ENCODE data around the gene ZSCAN1.

The ZSCAN1 gene

DNA sequence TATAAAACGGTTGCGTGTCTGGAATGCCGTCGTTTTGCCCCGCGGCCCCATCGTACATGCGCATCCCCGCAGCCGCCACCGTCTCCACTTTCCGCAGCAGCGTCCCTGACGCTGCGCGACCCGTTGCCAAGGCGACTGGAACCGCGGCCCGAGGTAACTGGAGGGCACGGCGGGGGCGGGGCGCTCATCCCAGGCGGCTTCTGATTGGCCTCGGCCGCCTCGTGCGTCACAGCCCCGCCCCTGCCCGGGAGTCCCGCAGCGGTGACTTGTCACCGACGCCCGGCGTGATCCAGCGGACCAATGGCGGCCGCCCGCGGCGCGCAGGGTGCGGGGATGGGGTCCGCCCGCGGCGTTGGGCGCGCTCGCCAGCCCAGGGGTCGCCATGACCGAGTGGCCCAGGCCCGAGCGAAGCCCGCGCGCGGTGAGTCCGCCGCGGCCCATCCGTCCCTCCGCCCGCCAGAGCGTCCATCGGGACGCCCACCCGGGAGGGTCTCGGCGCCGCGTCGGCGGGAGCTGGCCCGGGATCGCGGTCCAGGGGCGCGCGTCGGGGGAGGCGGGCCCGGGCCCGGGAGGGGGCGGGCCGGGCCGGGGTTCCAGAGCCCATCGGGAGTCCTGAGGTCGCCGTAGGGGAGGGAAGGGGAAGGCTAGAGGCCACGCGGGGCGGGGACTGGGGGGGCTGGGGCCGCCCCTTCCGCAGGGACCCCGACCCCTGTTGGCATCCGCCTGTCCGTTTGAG is at the start of gene ZSCAN1:
TSS of gene ZSCAN1 (plus strand) at position 285 of the 736 bp plus-strand sequence. CDS start 3,812 bp downstream, outside the sequence.
- H3K9ac ChIP-seq (ENCODE audit: low read length), result no peak within 1 kb of the TSS

GRCh38 chr19:57992841-57993240 is 41.0 kb upstream of the ZSCAN1 start:
- Histone ChIP-seq H3K9me3 (ENCODE audit: low read length) (peaks cover 60% of the 10 kb centered on the region), H3K9ac (ENCODE audit: low read length) (no peak overlapping the region), H3F3A (ENCODE audit: insufficient read depth, low read length) (no peaks in the 10 kb centered on the region), H2AFZ (ENCODE audit: low read length) (no peak overlapping the region), H3K9me2 (ENCODE audit: low read depth, low read length) (no peaks in the 10 kb centered on the region), H3K27ac (ENCODE audit: low read depth, low read length, poor library complexity, severe bottlenecking) (no peak overlapping the region), H3K4me3 (ENCODE audit: low read depth, low read length, poor library complexity, severe bottlenecking) (no peak overlapping the region), H3K27me3 (ENCODE audit: insufficient read depth, low read length) (no peaks in the 10 kb centered on the region), H4K20me1 (ENCODE audit: insufficient read depth, low read length) (no peaks in the 10 kb centered on the region), H3K36me3 (ENCODE audit: insufficient read depth, low read length) (peaks cover 76% of the 10 kb centered on the region), H3K79me2 (ENCODE audit: insufficient read depth, low read length) (no peaks in the 10 kb centered on the region), H3K4me2 (ENCODE audit: low read length) (no peak overlapping the region), H3K4me1 (ENCODE audit: insufficient read depth, low read length, severe bottlenecking) (no peaks in the 10 kb centered on the region)
- TF ChIP-seq, protein P1, sequence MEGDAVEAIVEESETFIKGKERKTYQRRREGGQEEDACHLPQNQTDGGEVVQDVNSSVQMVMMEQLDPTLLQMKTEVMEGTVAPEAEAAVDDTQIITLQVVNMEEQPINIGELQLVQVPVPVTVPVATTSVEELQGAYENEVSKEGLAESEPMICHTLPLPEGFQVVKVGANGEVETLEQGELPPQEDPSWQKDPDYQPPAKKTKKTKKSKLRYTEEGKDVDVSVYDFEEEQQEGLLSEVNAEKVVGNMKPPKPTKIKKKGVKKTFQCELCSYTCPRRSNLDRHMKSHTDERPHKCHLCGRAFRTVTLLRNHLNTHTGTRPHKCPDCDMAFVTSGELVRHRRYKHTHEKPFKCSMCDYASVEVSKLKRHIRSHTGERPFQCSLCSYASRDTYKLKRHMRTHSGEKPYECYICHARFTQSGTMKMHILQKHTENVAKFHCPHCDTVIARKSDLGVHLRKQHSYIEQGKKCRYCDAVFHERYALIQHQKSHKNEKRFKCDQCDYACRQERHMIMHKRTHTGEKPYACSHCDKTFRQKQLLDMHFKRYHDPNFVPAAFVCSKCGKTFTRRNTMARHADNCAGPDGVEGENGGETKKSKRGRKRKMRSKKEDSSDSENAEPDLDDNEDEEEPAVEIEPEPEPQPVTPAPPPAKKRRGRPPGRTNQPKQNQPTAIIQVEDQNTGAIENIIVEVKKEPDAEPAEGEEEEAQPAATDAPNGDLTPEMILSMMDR (IDR thresholded peaks at IDR 0.05; ENCODE audit: low read length), result no peak
- TF ChIP-seq EZH2 (IDR thresholded peaks at IDR 0.05; ENCODE audit: borderline replicate concordance, low read length), result no peak

More for the DNA sequence above, at the start of gene ZSCAN1:
- no peak within 1 kb of the TSS for H3K27ac ChIP-seq (ENCODE audit: low read depth, low read length, poor library complexity, severe bottlenecking)
- H2AFZ ChIP-seq (ENCODE audit: low read length), result no peak within 1 kb of the TSS
- no peaks in the 10 kb centered on the region for H3K27me3 ChIP-seq (ENCODE audit: insufficient read depth, low read length)
- no peak within 1 kb of the TSS for H3K4me3 ChIP-seq (ENCODE audit: low read depth, low read length, poor library complexity, severe bottlenecking)
- no peak within 1 kb of the TSS for H3K4me2 ChIP-seq (ENCODE audit: low read length)
- no peaks in the 10 kb centered on the region for H3K4me1 ChIP-seq (ENCODE audit: insufficient read depth, low read length, severe bottlenecking)
- no peaks in the 10 kb centered on the region for H3K36me3 ChIP-seq (ENCODE audit: insufficient read depth, low read length)
- H4K20me1 ChIP-seq (ENCODE audit: insufficient read depth, low read length), result no peaks in the 10 kb centered on the region
- H3F3A ChIP-seq (ENCODE audit: insufficient read depth, low read length), result no peaks in the 10 kb centered on the region
- TF ChIP-seq, protein P1 (IDR thresholded peaks at IDR 0.05; ENCODE audit: low read length), result no peak
- TF ChIP-seq EZH2 (IDR thresholded peaks at IDR 0.05; ENCODE audit: borderline replicate concordance, low read length), result no peak
- no peaks in the 10 kb centered on the region for H3K9me3 ChIP-seq (ENCODE audit: low read length)
- H3K79me2 ChIP-seq (ENCODE audit: insufficient read depth, low read length), result no peaks in the 10 kb centered on the region
- H3K9me2 ChIP-seq (ENCODE audit: low read depth, low read length), result no peaks in the 10 kb centered on the region

- Histone ChIP-seq H3K4me2 (ENCODE audit: low read length) (no peak overlapping the region), H4K20me1 (ENCODE audit: insufficient read depth, low read length) (no peaks in the 10 kb centered on the region), H3K27ac (ENCODE audit: low read depth, low read length, poor library complexity, severe bottlenecking) (no peak overlapping the region), H3K4me3 (ENCODE audit: low read depth, low read length, poor library complexity, severe bottlenecking) (no peak overlapping the region), H3K79me2 (ENCODE audit: insufficient read depth, low read length) (peaks cover 12% of the 10 kb centered on the region; the same call in 1 of the 2 replicates), H3K27me3 (ENCODE audit: insufficient read depth, low read length) (no peaks in the 10 kb centered on the region), H2AFZ (ENCODE audit: low read length) (no peak overlapping the region), H3K9me3 (ENCODE audit: low read length) (peaks cover 53% of the 10 kb centered on the region), H3K9ac (ENCODE audit: low read length) (no peak overlapping the region), H3K9me2 (ENCODE audit: low read depth, low read length) (no peaks in the 10 kb centered on the region), H3F3A (ENCODE audit: insufficient read depth, low read length) (no peaks in the 10 kb centered on the region), H3K4me1 (ENCODE audit: insufficient read depth, low read length, severe bottlenecking) (peaks cover 15% of the 10 kb centered on the region), H3K36me3 (ENCODE audit: insufficient read depth, low read length) (peaks cover 74% of the 10 kb centered on the region)
- TF ChIP-seq, protein P1 (IDR thresholded peaks at IDR 0.05; ENCODE audit: low read length), result no peak
- no peak for TF ChIP-seq EZH2 (IDR thresholded peaks at IDR 0.05; ENCODE audit: borderline replicate concordance, low read length)
Observed at GRCh38 chr19:58000677-58001076, 33.1 kb upstream of the ZSCAN1 start.
